Brain microvascular endothelial cell (primary cell): ENCODE results near the gene IL1RN.

ENCODE experiments used
- DNase-seq: peaks from one replicate; pipeline ENCODE4 v3.0.0-alpha.2; 2020
- H3K27ac ChIP-seq: fragments of 250-450 bp; sonication (Bioruptor Pico); 2 replicates; pipeline ENCODE4 v1.5.1; 2020; ENCODE audit warnings: mild to moderate bottlenecking, moderate library complexity
- H3K27me3 ChIP-seq: fragments of 250-450 bp; sonication (Bioruptor Pico); replicated peaks from 2 replicates; pipeline ENCODE4 v1.5.1; 2020; ENCODE audit warnings: mild to moderate bottlenecking
- H3K36me3 ChIP-seq: fragments of 250-450 bp; sonication (Bioruptor Pico); replicated peaks from 2 replicates; pipeline ENCODE4 v1.5.1; 2020; ENCODE audit warnings: mild to moderate bottlenecking
- H3K4me3 ChIP-seq: 2 replicates; pipeline ENCODE4 v1.5.1; 2011; ENCODE audit warnings: low read depth, mild to moderate bottlenecking, control low read depth, low read length, moderate library complexity
- CTCF ChIP-seq: IDR thresholded peaks from 2 replicates; pipeline ENCODE4 v1.5.1; 2011; ENCODE audit warnings: low read depth, mild to moderate bottlenecking, moderate library complexity, low read length, control low read depth, inconsistent platforms; ENCODE audit errors: missing control alignments
- in situ Hi-C: cut with HindIII; loops from 2 replicates; pipeline ENCODE4 v1.10.0; 2017; ENCODE audit warnings: low sequenced_read_pairs, low pct_ligation_motif_present

IL1RN gene

GRCh38 chr2:113175042-113175628 is 47.7 kb downstream of the IL1RN start:
- no peak for TF ChIP-seq CTCF
- Histone ChIP-seq H3K27ac (no peak overlapping the region), H3K4me3 (no peak overlapping the region), H3K27me3 (no peaks in the 10 kb centered on the region), H3K36me3 (no peaks in the 10 kb centered on the region)
- in situ Hi-C loops: no loop called here
- no peak for DNase-seq

- Histone ChIP-seq H3K27ac (no peak overlapping the region), H3K36me3 (no peaks in the 10 kb centered on the region), H3K27me3 (no peaks in the 10 kb centered on the region), H3K4me3 (no peak overlapping the region)
- DNase-seq: no peak
- TF ChIP-seq CTCF: no peak
- in situ Hi-C loops: no loop called here
Observed at GRCh38 chr2:113175736-113176695, 48.6 kb downstream of the IL1RN start.

- in situ Hi-C loops: no loop called here
- no peak for DNase-seq
- no peak for TF ChIP-seq CTCF
- Histone ChIP-seq H3K27ac (no peak overlapping the region), H3K27me3 (no peaks in the 10 kb centered on the region), H3K4me3 (no peak overlapping the region), H3K36me3 (no peaks in the 10 kb centered on the region)
Observed at GRCh38 chr2:113176696-113177355, 49.4 kb downstream of the IL1RN start.

- H3K27ac ChIP-seq: no peak overlapping the region
- no peak overlapping the region for H3K4me3 ChIP-seq
- H3K27me3 ChIP-seq: no peaks in the 10 kb centered on the region
- no peaks in the 10 kb centered on the region for H3K36me3 ChIP-seq
- in situ Hi-C loops: no loop called here
- no peak for TF ChIP-seq CTCF
- DNase-seq: no peak
Observed at GRCh38 chr2:113178069-113178746, 50.8 kb downstream of the IL1RN start.

- no peak overlapping the region for H3K27ac ChIP-seq
- no peak overlapping the region for H3K4me3 ChIP-seq
- no peak for DNase-seq
- in situ Hi-C loops: no loop called here
- TF ChIP-seq CTCF: no peak
- no peaks in the 10 kb centered on the region for H3K27me3 ChIP-seq
- H3K36me3 ChIP-seq: no peaks in the 10 kb centered on the region
Observed at GRCh38 chr2:113178891-113179290, 51.5 kb downstream of the IL1RN start.
